Activated T-cell treated with anti-CD3 and anti-CD28 coated beads for 48 hours (primary cell): ENCODE measurements around the gene ALK.

Experiments
- DNase-seq: peaks from one replicate; pipeline ENCODE4 v3.0.0-alpha.2; 2020; ENCODE audit warnings: low read depth

ALK gene

DNA sequence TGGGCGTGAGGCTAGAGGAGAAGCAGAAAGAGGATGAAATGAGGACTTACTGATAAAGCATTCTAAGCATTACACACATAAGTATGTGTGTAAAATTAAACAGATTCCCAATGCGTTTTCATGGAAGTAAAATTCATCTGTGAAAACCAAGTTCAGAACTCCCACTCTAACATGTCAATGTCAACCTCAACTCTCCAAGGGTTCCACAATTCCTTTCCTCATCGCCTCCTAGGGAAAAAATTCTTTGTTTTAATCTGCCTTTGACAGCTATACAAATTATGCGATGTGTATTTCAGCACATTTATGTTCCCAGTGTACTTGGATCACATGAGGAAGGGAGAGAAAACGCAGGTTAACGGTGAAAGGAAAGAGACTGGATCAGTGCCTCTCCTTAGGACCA, 729.6 kb downstream of the ALK start:
- no peak for DNase-seq

DNA sequence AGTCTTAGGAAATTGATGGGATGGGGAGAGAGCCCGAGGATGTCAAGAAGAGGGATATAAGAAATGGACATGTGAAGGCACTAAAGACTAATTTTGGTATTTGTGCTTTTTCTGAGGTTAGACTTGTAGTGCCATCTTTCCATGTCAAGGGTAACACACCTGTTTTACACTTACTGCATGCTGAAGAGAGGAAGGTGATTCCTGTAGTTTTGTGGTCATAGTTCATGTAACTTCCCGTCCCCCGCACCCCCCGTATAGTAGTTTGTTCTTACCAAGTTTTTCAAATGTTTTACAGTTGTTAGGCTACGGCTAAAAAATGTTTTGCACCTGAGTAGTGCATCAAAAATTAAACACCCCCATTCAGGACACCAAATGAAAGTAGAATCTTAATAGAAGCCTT, 732.3 kb downstream of the ALK start:
- DNase-seq, result no peak

DNA sequence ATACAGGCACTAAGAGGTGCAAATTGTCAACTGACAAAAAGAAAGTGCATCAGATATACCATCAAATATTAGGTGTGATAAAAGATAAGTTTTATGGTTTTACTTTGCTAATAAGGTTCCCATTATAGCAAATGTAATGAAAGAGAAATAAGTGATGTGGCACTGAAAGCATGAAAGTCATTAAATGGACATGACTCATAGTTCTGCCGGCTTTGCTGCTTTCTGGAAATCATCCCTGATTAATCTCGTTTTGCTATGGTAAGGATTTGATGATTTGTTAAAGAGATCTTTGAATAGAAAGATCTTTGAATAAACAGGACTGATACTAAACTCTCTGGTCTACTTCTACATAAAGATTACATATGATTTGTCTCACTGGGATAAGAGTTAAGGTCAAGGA, 733.5 kb downstream of the ALK start:
- no peak for DNase-seq

DNA sequence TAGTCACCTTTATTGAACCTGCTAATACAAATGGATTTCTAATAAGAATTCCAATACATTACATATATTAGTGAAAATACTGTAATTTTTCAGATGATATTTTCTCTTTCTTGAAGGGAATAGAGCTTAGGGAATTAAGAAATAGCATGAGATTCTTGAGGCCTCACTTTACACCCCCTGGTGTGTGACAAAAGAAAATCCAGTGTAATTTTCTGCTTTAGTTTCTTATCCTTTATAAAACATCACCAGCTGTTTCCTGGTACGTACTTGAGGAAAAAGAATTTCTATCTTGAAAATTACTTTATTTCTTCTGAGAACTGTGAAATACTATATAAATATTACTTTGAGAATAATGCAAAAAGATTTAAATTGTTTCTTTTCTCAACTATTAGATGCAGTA, 734.6 kb downstream of the ALK start:
- no peak for DNase-seq

DNA sequence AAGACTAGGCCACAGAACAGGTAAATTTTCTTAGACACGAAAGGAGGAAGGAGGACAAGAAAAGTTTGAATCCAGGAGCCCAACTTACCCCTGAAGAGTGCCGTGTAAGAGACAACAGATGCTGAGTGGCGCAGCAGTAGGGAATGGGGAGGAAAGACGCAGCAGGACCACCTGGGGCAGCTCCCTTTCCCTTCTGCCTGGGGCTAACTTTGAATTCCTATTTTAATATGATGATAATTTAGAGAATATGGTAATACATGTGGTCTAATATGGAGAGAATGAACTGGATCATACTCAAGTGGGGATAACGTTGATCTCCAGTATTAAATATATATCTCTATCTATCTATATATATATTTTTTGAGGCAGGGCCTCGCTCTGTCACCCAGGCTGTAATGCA, 736.9 kb downstream of the ALK start:
- DNase-seq, result no peak

DNA sequence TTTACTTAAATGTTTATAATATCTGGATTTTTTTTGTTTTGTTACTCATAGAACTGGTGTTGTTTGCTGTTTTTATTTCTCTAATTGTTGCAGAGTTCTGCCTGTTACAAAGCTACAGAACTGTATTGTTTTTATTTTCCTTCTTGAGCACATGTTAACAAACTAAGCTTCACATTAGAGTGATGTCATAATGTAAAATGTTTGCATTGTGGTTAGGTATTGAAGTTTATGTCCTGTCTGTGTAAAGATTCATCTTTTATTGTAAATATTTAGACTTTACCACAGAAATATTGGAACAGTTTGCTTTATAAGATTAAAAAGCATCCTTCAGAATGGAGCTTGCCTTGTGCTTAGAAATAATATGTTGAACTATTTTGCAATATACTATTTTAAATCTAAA, 738.5 kb downstream of the ALK start:
- DNase-seq, result no peak

DNA sequence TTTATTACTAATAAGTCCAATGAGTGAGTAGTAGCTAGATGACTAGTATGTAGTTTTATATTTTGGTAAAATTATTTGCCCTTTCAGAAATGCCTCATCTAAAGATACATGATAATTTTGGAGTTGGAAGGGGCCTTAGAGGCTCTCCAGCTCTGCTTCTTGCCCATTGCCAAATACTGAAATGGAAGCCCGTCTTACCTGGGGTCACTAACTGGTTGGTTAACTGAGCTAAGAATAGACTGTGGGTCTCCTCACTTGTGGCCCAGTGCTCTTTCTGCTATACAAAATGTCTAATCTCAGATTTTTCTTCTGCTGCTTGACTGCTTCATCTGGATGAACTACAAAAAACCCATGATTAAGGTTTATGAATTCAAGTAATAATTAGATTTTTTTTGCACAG, 739.1 kb downstream of the ALK start:
- DNase-seq, result no peak

DNA sequence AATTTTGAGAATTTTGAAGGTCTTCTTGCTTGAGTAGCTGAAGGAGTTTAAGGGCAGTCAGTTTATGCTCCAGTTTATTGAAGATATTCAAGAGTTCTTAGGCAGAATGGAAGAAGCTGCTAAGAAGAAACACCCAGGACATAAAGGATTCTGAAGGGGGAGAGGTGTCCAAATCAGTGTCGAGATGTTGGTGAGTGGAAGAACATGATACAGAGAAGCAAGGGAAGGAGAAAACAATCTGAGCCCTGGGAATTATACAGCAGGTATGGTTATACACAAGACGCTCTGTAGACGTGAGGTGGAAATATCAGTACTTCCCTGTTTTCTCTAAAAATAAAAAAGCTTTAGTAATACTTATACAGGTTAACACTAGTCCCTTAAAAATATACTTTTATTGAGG, 746.0 kb downstream of the ALK start:
- no peak for DNase-seq

DNA sequence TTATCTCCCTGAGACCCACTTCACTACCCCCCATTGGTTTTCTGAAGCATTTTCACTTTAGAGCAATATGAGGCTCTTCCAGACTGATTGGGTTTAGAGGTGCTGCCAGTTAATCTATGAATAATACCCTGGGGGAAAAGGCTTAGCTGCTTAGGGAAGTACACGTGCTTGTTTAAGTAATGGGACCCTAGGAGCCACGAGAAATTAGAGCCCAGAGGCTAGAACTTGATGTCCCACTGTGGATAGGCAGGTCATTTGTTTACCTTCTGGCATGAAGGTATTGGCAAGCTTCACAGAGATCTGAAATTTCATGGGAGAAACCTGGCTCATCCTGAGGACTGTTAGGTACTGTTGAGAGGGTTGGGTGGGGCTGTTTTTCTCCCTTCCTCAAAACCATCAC, 746.4 kb downstream of the ALK start:
- no peak for DNase-seq

DNA sequence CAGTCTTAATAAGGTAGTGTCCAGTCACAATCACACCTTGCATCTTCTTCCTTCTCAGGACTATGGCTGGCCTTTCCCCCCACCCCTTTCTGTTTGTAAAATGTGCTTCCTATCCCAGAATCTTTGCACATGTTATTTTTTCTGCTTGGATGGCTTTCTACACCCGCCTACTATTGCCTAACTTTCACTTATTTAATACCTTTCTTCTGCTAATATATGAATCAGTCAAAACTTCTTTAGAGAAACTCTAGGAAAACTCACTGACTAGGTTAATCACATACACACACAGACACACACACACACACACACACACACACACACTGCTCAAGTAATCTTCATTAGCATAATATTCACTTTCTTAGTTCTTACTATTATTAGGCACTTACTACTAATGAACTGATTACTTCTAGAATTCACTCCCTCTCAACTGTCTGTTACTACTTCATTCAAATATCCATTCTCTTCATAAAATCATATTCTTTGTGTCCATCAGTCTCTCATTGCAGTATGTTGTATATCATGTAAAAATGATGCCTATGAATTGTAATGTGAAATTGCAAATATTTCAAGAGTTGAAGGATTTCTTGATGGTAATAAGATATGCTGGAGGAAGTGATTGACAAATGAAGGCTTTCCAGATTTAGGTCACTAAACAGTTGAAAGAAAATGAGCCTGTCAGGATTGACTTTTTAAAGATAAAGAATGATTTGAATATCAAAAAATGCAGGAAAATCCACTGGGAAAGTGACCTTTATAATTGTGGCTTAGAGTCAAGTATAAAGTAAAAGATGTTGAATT, 754.9 kb downstream of the ALK start:
- DNase-seq, result no peak

DNA sequence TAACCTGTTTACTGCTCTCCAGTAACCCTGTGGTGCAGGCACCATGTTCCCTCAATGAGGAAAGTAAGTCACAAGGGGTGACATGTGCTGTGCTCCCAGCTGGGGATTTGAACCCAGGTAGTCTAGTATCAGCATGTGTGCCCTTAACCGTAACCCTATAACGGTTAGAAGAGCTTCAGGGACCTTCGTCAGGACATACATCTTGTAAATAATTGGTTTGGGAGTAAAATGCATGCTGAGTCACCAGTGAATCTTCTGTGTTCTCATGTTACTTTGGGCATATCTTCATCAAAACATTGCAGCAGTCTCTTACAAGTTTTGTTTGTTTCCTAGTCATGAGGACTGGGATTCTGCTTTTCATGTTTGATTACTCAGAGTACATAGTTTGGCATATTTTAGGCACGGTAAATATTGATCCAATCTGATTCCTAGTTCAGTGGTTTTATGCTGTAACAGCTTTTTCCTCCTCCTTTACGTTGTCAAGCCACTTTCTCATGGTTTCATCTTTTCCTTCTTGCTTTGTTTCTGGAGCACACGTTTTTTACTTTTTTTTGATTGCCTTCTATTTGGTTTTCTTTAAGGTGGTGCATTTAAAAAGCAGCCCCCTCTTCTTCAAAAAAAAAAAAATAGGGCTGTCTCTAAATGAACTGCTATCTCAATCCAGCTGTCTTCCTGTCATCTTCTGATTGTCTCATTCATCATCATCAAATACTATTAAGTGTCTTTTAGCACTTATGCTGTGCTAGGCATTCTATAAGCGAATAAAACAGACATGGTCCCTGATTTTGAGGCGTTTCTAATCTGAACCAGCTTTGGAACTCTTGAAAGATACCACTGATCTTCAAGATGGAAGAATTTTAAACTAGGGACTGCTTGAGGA, 755.8 kb downstream of the ALK start:
- no peak for DNase-seq

DNA sequence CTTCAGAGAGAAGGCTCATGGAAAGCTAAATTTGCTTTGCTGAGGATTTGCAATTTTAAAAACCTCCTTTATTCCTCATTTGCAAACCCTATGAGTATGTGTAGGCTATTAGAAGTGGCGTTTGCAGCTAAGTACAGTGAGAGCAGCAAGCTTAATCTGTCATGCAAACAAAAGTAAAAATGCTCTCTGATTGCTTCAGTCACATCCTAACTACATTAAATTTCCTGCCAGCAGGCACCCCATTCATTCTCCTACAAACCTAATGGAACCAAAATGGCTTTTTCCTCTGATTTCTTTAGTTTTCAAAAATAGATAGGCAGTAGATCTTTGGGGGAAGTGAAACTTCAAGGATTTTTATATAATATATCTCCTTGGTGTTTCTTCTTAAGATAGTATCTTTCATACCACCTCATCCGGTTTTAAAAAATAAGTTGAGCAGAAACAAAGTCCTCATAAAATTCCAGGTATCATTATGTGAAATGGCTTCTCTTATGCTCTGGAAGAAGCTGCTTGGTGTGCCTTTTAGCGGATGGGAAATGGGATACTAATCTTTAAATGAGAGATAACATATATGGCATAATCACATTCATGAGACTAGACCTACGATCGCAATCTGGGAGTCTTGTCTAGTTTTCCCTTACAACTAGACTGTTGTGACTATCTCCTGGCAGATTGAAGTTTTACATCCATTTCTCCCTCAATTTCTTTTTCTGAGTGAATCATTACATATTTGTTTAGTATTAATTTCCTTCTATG, 757.1 kb downstream of the ALK start:
- no peak for DNase-seq

DNA sequence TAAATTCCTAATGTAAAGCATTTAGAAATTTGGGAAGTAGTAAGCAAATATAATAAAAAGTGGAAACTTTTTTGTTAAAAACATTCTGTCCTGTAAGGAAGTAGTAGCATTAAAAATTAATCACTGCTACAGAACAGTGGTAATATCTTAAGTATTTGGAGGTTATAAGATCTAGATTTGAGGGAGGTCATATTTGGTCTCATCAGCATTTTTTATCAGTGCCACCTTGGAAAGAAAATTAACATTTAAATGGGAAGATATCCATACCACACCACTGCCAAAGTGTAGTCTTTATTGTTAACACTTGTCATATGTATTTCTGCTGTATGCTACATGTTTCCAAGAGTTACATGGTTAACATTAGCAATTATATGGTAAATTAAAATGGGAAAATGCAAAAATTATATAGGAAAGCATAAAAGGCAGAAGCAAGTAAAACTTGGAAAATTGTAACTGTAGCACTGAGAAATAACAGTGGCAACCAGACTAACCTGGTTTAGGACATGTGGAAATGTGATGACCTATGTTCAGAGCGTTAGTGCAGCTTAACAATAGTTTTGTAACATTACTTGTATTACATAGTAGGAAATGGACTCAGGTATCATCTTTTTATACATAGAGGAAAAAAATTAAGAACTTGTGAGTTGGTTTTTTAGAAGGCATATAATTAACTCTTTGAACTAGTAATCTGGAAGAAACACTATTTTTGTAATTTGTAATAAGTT, 759.0 kb downstream of the ALK start:
- no peak for DNase-seq

DNA sequence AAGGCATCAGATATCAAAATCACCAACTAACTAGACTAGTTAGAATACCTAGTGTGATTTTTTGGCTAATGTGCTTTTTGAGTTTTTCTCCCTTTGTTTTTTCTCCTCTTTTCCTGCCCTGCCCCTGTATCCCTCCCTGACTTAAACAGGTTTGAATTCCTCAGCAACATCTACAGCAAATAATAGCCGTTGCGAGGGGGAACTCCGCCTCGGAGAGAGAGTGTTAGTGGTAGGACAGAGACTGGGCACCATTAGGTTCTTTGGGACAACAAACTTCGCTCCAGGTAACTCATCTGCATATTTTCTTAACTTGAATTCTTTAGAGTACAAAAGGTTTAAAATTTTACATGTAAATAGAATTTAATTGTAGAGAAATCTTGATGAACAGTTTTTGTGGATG, 761.2 kb downstream of the ALK start:
- no peak for DNase-seq

DNA sequence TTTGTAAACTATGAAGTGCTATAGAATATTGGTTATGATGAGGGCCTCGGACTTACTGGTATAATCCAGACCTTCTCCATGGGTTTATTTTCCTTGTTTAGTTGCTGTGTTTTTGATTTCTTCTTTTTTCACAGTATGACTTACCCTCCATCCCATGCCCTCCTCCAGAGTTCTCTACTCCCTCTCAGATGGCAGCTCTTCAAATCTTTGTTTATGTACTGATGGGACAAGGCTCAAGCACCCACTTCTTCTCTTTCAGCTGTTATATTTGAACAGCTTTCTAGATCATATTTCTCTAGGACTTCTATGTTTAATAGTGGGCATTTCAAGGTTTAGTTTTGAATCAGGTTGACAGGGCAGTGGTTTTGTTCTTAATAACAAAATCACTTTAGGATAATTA, 762.3 kb downstream of the ALK start:
- DNase-seq, result no peak

DNA sequence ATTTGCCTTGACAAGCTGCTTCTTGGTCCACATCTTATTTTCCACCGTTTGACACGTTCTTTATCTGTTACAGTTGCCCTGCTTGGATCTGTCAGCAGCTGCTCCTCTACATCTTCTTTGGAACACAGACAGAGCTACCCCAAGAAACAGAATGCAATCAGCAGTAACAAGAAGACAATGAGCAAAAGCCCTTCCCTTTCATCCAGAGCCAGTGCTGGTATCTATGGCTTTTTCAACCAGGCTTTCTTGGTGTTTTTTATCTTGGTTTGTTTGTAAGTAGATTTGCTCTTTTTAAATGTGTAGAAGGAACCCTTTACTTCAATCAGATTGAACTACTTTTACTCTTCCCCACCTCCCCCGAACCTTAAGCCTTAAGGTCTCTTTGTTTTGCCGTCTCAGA, 764.3 kb downstream of the ALK start:
- no peak for DNase-seq

DNA sequence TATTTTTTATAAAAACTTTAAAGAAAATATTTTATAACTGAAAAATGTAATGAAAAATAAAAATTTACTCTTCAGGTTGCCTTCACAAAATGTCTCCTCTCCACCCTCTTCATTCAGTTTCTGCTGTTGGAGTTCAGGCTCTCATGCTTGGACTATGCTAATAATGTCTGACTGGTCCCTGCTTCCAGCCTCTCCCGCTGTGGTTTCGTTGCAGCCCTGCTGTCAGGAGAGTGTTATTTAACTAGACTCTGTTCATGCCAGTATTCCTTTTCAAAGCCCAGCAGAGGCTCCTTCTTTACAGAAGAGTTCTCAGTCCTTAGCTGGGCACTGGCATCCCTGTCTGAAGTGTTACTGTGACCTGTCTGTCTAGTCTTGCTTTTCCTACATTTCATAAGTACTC, 765.8 kb downstream of the ALK start:
- no peak for DNase-seq

DNA sequence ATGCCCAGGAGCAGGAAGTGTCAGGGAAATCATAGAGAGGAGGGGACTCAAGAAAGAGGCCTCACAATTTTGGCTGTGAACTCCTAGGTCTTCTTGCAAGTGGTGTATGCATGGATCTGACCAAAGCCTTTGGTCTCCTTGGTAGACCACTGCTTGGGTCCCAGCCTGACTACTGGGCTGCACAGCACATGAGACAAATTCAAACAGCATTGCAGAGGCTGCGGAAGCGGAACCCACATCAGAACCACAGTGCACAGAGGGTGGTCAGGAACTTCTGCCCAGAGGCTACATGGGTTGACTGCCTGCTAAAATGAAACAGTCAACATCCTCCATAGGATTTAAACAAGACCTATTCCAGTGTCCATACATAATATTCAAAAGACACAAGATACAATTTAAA, 766.8 kb downstream of the ALK start:
- no peak for DNase-seq

DNA sequence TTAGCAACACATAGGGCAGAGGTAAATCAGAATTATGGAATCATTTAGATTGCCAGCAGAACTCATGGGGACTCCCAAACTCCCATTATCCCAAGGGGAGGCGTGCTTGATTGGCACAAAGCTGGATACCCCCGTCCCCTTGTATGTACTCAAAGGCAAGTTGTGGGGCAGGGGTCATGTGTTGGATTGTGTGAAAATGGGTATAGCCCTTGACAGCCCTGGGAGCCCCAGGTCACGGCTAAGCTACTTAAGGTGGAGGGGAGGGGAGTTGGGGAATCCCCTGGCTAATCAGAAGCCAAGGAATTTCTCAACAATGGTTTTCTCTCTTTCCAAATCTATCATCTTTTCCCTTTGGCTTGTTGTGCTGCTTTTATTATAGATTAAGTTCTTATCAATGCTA, 773.4 kb downstream of the ALK start:
- DNase-seq, result no peak

DNA sequence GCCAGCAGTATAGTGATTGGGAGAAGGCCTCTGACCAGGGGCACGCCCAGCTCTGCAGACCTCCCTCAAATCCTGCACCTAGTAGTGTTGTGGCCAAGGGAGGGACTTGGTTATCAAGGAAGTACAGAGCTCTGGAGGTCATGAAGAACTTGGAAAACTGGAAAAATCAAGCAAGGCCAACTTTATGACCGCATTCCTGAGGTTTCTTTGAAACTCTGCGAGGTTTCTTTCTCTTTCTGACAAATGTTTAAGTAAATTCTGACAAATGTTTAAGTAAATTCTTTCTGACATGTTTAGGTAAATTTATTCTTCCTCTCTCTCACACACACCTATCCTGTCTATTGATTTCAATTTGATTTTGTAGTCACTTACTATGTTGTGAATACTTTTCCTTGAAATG, 775.2 kb downstream of the ALK start:
- DNase-seq, result no peak

DNA sequence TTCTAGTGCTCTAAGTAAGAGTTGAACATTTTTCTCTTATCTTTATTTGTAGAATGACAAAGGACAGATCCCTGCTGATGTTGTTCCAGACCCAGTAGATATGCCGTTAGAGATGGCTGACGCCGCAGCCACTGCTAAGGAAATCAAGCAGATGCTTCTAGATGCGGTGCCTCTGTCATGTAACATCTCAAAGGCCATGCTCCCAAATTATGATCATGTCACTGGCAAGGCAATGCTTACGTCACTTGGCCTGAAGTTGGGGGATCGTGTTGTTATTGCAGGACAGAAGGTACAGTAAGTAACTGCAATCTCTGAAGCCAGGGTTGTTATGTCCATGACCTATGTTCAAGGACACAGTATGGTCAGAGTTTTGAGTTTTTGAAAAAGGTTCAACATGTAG, 777.7 kb downstream of the ALK start:
- no peak for DNase-seq
